Measurements from ENCODE around the gene RBKS. TPM values are rescaled to one million over a fixed set of nuclear protein-coding genes. Genes with fewer than 3 reads are reported as not detected.

Gene RBKS
- total RNA-seq, 1 donor from 2014 or later: 0.83 TPM

- Mint-ChIP-seq H3K9me3 (ENCODE audit: unreplicated experiment) (peaks cover 5% of the 10 kb centered on the region), H3K27me3 (ENCODE audit: unreplicated experiment) (no peaks in the 10 kb centered on the region), H3K27ac (ENCODE audit: unreplicated experiment) (no peak overlapping the region), H3K36me3 (ENCODE audit: unreplicated experiment) (no peaks in the 10 kb centered on the region), H3K4me3 (ENCODE audit: unreplicated experiment) (no peak overlapping the region), H3K4me1 (ENCODE audit: unreplicated experiment) (peaks cover 23% of the 10 kb centered on the region)
- no peak for DNase-seq (ENCODE audit: extremely low spot score, unreplicated experiment)
- TF ChIP-seq CTCF (IDR thresholded peaks at IDR 0.05): no peak
Observed at GRCh38 chr2:27833931-27834330, 56.3 kb downstream of the RBKS start.

GRCh38 chr2:27832396-27832795 is 57.8 kb downstream of the RBKS start:
- no peaks in the 10 kb centered on the region for H3K27me3 Mint-ChIP-seq (ENCODE audit: unreplicated experiment)
- H3K4me3 Mint-ChIP-seq (ENCODE audit: unreplicated experiment): no peak overlapping the region
- peaks cover 5% of the 10 kb centered on the region for H3K9me3 Mint-ChIP-seq (ENCODE audit: unreplicated experiment)
- peaks cover 23% of the 10 kb centered on the region for H3K4me1 Mint-ChIP-seq (ENCODE audit: unreplicated experiment)
- H3K27ac Mint-ChIP-seq (ENCODE audit: unreplicated experiment): no peak overlapping the region
- no peak for DNase-seq (ENCODE audit: extremely low spot score, unreplicated experiment)
- no peaks in the 10 kb centered on the region for H3K36me3 Mint-ChIP-seq (ENCODE audit: unreplicated experiment)
- no peak for TF ChIP-seq CTCF (IDR thresholded peaks at IDR 0.05)

- no peaks in the 10 kb centered on the region for H3K27me3 Mint-ChIP-seq (ENCODE audit: unreplicated experiment)
- no peak for TF ChIP-seq CTCF (IDR thresholded peaks at IDR 0.05)
- H3K27ac Mint-ChIP-seq (ENCODE audit: unreplicated experiment): no peak overlapping the region
- no peak for DNase-seq (ENCODE audit: extremely low spot score, unreplicated experiment)
- peaks cover 23% of the 10 kb centered on the region for H3K4me1 Mint-ChIP-seq (ENCODE audit: unreplicated experiment)
- H3K4me3 Mint-ChIP-seq (ENCODE audit: unreplicated experiment): no peak overlapping the region
- H3K9me3 Mint-ChIP-seq (ENCODE audit: unreplicated experiment): peaks cover 5% of the 10 kb centered on the region
- no peaks in the 10 kb centered on the region for H3K36me3 Mint-ChIP-seq (ENCODE audit: unreplicated experiment)
Observed at GRCh38 chr2:27831279-27832050, 58.7 kb downstream of the RBKS start.

GRCh38 chr2:27830656-27831055 is 59.5 kb downstream of the RBKS start:
- Mint-ChIP-seq H3K4me3 (ENCODE audit: unreplicated experiment) (no peak overlapping the region), H3K4me1 (ENCODE audit: unreplicated experiment) (peaks cover 23% of the 10 kb centered on the region), H3K9me3 (ENCODE audit: unreplicated experiment) (peaks cover 5% of the 10 kb centered on the region), H3K27ac (ENCODE audit: unreplicated experiment) (no peak overlapping the region), H3K36me3 (ENCODE audit: unreplicated experiment) (no peaks in the 10 kb centered on the region), H3K27me3 (ENCODE audit: unreplicated experiment) (no peaks in the 10 kb centered on the region)
- TF ChIP-seq CTCF (IDR thresholded peaks at IDR 0.05): no peak
- DNase-seq (ENCODE audit: extremely low spot score, unreplicated experiment): no peak

- peaks cover 23% of the 10 kb centered on the region for H3K4me1 Mint-ChIP-seq (ENCODE audit: unreplicated experiment)
- DNase-seq (ENCODE audit: extremely low spot score, unreplicated experiment): no peak
- H3K36me3 Mint-ChIP-seq (ENCODE audit: unreplicated experiment): no peaks in the 10 kb centered on the region
- TF ChIP-seq CTCF (IDR thresholded peaks at IDR 0.05): no peak
- peaks cover 5% of the 10 kb centered on the region for H3K9me3 Mint-ChIP-seq (ENCODE audit: unreplicated experiment)
- no peaks in the 10 kb centered on the region for H3K27me3 Mint-ChIP-seq (ENCODE audit: unreplicated experiment)
- peak overlapping the region; percentile 61 for H3K27ac Mint-ChIP-seq (ENCODE audit: unreplicated experiment)
- no peak overlapping the region for H3K4me3 Mint-ChIP-seq (ENCODE audit: unreplicated experiment)
Observed at GRCh38 chr2:27829791-27830190, 60.4 kb downstream of the RBKS start.
